HTERT RPE-1 (cell line): Measurements from ENCODE around the gene SMIM24.
"Not testable (repeated sequence)": the region's sequence is repeated elsewhere in the genome, so short reads cannot be mapped to it uniquely, and the experiment has no call there.

Source experiments
- in situ Hi-C: fragments of 300-500 bp; cut with MboI; formaldehyde crosslinking; loops from 4 replicates; pipeline ENCODE4 v1.14.3; 2020; ENCODE audit warnings: low sequenced_read_pairs

Gene SMIM24

GRCh38 chr19:3515891-3516422 lies 35.6 kb upstream of the SMIM24 start:
- in situ Hi-C loops, result no loop called here

GRCh38 chr19:3514930-3515329 lies 34.6 kb upstream of the SMIM24 start:
- in situ Hi-C loops, result no loop called here

GRCh38 chr19:3513229-3514140 lies 33.2 kb upstream of the SMIM24 start:
- in situ Hi-C loops, result no loop called here

GRCh38 chr19:3512562-3513228 lies 32.4 kb upstream of the SMIM24 start:
- in situ Hi-C loops, result no loop called here

- in situ Hi-C loops, result no loop called here
These were observed 31.4 kb upstream of the SMIM24 start for GRCh38 chr19:3511506-3512251.

GRCh38 chr19:3510727-3511126 lies 30.4 kb upstream of the SMIM24 start:
- in situ Hi-C loops, result no loop called here

- in situ Hi-C loops, result no loop called here
These were observed 29.3 kb upstream of the SMIM24 start for GRCh38 chr19:3509566-3509989.

GRCh38 chr19:3508771-3509535 lies 28.6 kb upstream of the SMIM24 start:
- in situ Hi-C loops, result no loop called here

GRCh38 chr19:3508121-3508661 lies 27.9 kb upstream of the SMIM24 start:
- in situ Hi-C loops, result not testable (repeated sequence)

- in situ Hi-C loops, result no loop called here
These were observed 27.2 kb upstream of the SMIM24 start for GRCh38 chr19:3507371-3508120.

- in situ Hi-C loops, result no loop called here
These were observed 26.3 kb upstream of the SMIM24 start for GRCh38 chr19:3506384-3507340.

- in situ Hi-C loops, result no loop called here
These were observed 25.5 kb upstream of the SMIM24 start, which contains the start of gene FZR1 for GRCh38 chr19:3505598-3506383. Gene FZR1 (plus strand): TSS chr19:3506311. CDS start chr19:3522990, 16,679 bp downstream.

GRCh38 chr19:3504735-3505134 lies 24.4 kb upstream of the SMIM24 start:
- in situ Hi-C loops, result no loop called here

GRCh38 chr19:3503036-3503572 lies 22.8 kb upstream of the SMIM24 start:
- in situ Hi-C loops, result no loop called here

- in situ Hi-C loops, result no loop called here
These were observed 21.5 kb upstream of the SMIM24 start for GRCh38 chr19:3501780-3502179.

GRCh38 chr19:3500429-3501101 lies 20.2 kb upstream of the SMIM24 start, which contains the start of gene DOHH:
Gene DOHH (minus strand): TSS chr19:3500674. CDS start chr19:3496814, 3,860 bp downstream.
- in situ Hi-C loops, result no loop called here
